Brain pericyte (primary cell): ENCODE data around the gene MTMR3.
"Not testable (repeated sequence)": the region's sequence is repeated elsewhere in the genome, so short reads cannot be mapped to it uniquely, and the experiment has no call there.

Source experiments
- DNase-seq: peaks from one replicate; pipeline ENCODE4 v3.0.0-alpha.2; 2012; ENCODE audit warnings: low read depth, low spot score

The MTMR3 gene

GRCh38 chr22:29883045-29883774 is at the start of gene MTMR3:
Gene MTMR3, plus strand, starts transcription at chr22:29883174. Its CDS starts 87,886 bp downstream, at chr22:29971060.
- DNase-seq: peak; percentile 71

GRCh38 chr22:29833392-29833965 is 49.5 kb upstream of the MTMR3 start:
- DNase-seq: no peak

GRCh38 chr22:29834046-29834445 is 48.9 kb upstream of the MTMR3 start:
- DNase-seq: no peak

GRCh38 chr22:29836791-29837370 is 46.1 kb upstream of the MTMR3 start:
- DNase-seq: not testable (repeated sequence)

GRCh38 chr22:29837741-29838598 is 45.0 kb upstream of the MTMR3 start, which contains the start of gene ASCC2:
Gene ASCC2, minus strand, starts transcription at chr22:29838274. Its CDS starts 5,949 bp downstream, at chr22:29832325.
- DNase-seq: peak; percentile 81

GRCh38 chr22:29838599-29838956 is 44.4 kb upstream of the MTMR3 start:
- no peak for DNase-seq

GRCh38 chr22:29839039-29839438 is 43.9 kb upstream of the MTMR3 start:
- DNase-seq: no peak

- DNase-seq: no peak
Observed at GRCh38 chr22:29840498-29840897, 42.5 kb upstream of the MTMR3 start.

- DNase-seq: no peak
Observed at GRCh38 chr22:29842172-29842571, 40.8 kb upstream of the MTMR3 start.

GRCh38 chr22:29842740-29843139 is 40.2 kb upstream of the MTMR3 start:
- peak; percentile 11 for DNase-seq

GRCh38 chr22:29846290-29846689 is 36.7 kb upstream of the MTMR3 start:
- DNase-seq: no peak

- DNase-seq: no peak
Observed at GRCh38 chr22:29848111-29848510, 34.9 kb upstream of the MTMR3 start.

- DNase-seq: no peak
Observed at GRCh38 chr22:29854432-29854831, 28.5 kb upstream of the MTMR3 start.

GRCh38 chr22:29855611-29856181 is 27.3 kb upstream of the MTMR3 start:
- DNase-seq: no peak

- DNase-seq: no peak
Observed at GRCh38 chr22:29856496-29856895, 26.5 kb upstream of the MTMR3 start.

GRCh38 chr22:29859030-29859429 is 23.9 kb upstream of the MTMR3 start:
- not testable (repeated sequence) for DNase-seq

GRCh38 chr22:29860006-29860766 is 22.8 kb upstream of the MTMR3 start:
- no peak for DNase-seq

GRCh38 chr22:29861672-29862297 is 21.2 kb upstream of the MTMR3 start:
- no peak for DNase-seq

GRCh38 chr22:29865572-29865971 is 17.4 kb upstream of the MTMR3 start:
- DNase-seq: not testable (repeated sequence)

- DNase-seq: no peak
Observed at GRCh38 chr22:29867260-29867659, 15.7 kb upstream of the MTMR3 start.
